Amygdala (tissue), 56 donors: ENCODE results near the gene IFI44L.

ENCODE experiments used
- DNase-seq, 56 donors: peaks; one replicate each; lab custom pipeline; 2025; lab: John Stamatoyannopoulos, UW

The IFI44L gene

DNA sequence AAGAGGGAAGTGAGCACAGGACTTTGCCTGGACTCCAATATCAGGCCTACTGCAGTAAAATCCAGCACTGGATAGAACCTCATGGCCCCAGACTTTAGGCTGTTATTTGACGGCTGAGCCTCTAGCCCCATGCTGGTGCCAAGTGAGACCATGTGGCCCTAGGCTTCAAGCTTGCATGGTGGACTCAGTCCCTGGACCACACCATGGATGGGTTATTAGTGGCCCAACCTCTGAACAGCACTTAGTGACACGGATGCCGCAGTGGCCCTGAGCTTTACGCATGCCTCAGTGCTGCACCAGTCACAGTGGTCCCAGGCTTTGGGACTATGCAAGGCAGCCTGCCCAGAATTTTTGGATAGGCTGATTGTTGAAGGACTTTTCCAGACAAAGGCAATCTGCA is 13.0 kb downstream of the IFI44L start:
- no peak for DNase-seq

GRCh38 chr1:78640462-78640861 is 20.2 kb downstream of the IFI44L start:
- no peak for DNase-seq

DNA sequence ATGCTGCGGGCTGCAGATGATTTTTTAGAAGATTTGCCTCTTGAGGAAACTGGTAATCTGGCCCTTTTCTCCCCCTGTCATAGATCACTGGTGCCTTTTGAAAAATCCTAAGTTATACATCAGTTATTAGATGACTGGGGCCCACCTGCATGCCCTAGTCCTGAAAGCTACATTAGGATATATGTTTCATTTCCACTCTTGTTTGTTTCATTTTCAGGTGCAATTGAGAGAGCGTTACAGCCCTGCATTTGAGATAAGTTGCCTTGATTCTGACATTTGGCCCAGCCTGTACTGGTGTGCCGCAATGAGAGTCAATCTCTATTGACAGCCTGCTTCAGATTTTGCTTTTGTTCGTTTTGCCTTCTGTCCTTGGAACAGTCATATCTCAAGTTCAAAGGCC is 21.3 kb downstream of the IFI44L start:
- no peak for DNase-seq

DNA sequence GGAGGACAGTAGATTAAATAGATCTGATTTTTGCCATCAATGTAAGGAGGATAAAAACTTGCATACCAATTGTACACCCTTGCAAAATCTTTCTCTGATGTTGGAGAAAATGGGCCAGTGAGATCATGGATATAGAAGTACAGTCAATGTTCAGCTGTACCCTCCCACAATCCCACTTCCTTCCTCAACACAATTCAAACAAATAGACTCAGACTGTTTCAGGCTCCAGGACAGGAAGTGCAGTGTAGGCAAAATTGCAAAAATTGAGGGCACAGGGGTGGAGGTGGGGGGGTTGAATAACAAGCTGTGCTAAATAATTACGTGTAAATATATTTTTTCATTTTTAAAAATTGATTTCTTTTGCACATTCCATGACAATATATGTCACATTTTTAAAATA is 25.5 kb downstream of the IFI44L start:
- no peak for DNase-seq

GRCh38 chr1:78647238-78647637 is 27.0 kb downstream of the IFI44L start:
- DNase-seq, result no peak

DNA sequence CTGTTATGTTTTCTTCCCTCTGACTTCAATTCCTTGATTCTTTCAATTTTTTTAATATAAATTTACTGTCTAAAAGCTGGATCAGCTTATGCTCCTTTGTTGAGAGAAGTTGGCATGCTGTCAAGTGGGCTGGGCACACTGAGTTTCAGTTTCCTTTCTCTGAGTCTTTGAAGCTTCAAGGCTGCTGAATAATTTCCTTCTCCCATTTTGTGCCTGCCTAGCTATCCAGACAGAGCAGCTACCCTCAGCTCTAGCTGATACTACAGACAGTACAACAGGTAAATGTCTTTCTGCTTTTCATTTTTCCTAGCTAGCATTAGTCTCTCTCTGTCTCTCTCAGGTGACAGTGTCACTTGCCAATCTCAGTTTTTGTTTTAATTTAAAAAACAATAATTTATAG is 29.4 kb downstream of the IFI44L start, which contains the start of gene IFI44:
Gene IFI44 (plus strand): TSS at position 204 of the 400 bp plus-strand sequence. CDS start 365 bp downstream, outside the sequence.
- peak in 34 of 56 donors; percentile 2 to 82 (median 32) for DNase-seq

DNA sequence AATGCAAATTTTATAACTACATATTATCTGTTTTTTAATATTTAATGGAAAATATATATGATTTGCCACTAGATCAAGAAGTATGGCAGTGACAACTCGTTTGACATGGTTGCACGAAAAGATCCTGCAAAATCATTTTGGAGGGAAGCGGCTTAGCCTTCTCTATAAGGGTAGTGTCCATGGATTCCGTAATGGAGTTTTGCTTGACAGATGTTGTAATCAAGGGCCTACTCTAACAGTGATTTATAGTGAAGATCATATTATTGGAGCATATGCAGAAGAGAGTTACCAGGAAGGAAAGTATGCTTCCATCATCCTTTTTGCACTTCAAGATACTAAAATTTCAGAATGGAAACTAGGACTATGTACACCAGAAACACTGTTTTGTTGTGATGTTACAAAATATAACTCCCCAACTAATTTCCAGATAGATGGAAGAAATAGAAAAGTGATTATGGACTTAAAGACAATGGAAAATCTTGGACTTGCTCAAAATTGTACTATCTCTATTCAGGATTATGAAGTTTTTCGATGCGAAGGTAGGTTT is 29.9 kb downstream of the IFI44L start:
- no peak for DNase-seq

- DNase-seq, result peak in 3 of 56 donors; percentile 2 to 7 (median 3)
Observed at GRCh38 chr1:78651241-78651640, 31.0 kb downstream of the IFI44L start.

GRCh38 chr1:78652019-78652560 is 31.8 kb downstream of the IFI44L start:
- DNase-seq, result no peak

- no peak for DNase-seq
Observed at GRCh38 chr1:78658901-78659300, 38.7 kb downstream of the IFI44L start.

- DNase-seq, result no peak
Observed at GRCh38 chr1:78663923-78664322, 43.7 kb downstream of the IFI44L start.

GRCh38 chr1:78664763-78665162 is 44.5 kb downstream of the IFI44L start:
- no peak for DNase-seq

DNA sequence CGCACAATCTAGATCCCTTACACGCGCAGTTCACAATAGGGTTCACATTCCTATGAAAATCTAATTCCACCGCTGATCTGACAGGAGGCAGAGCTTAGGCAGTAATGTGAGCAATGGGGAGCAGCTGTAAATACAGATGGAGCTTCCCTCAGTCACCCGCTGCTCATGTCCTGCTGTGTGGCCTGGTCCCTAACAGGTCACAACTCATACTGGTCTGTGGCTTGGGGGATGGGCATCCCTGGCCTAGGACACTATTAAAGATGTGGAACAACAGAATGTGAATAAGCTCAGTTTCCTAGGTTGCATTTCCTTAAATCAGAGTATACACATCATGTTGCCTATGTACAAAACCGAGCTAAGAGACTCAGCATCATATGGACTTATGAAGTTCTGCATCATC is 45.6 kb downstream of the IFI44L start:
- no peak for DNase-seq

GRCh38 chr1:78667939-78668338 is 47.7 kb downstream of the IFI44L start:
- no peak for DNase-seq

DNA sequence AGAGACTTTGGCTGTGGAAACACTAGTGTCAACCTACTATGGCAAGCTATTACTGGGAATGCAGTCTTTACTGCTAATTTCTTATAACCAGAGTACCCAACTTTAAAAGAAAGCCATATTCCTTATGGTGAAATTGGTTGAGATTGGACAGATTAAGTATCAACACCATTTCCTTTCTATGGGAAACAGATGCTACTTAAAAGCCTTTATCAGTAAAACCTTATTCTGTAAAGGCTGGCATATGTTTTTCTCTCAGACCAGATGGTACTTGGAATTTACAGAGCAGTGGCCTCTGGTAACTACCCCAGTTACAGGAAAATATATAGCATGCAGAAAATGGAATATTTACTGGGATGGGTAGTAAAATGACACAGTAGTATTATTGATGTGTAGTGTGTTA is 48.2 kb downstream of the IFI44L start:
- DNase-seq, result no peak

GRCh38 chr1:78672428-78672827 is 52.2 kb downstream of the IFI44L start:
- DNase-seq, result no peak

DNA sequence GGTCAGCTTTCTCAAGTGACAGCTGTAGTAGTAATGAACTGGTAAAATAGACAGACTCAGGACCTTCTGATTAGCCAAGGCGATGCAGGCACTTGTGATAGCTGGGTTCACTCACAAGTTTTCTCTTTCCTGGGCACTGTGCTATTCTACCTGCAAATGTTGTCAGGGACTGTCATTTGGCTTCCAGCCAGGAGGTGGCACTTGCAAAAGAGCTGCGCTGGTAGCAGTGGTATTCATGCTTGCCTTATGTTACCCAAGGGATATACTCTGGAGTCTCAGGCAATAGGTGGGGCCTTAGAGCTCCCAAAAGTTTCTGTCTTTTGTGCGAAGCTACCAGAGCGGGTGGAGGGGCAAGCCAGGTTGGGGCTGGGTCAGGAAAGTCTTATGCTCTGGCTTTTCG is 52.9 kb downstream of the IFI44L start:
- no peak for DNase-seq

GRCh38 chr1:78676347-78676982 is 56.2 kb downstream of the IFI44L start:
- peak in 11 of 56 donors; percentile 4 to 82 (median 24) for DNase-seq

- no peak for DNase-seq
Observed at GRCh38 chr1:78676993-78677392, 56.7 kb downstream of the IFI44L start.

DNA sequence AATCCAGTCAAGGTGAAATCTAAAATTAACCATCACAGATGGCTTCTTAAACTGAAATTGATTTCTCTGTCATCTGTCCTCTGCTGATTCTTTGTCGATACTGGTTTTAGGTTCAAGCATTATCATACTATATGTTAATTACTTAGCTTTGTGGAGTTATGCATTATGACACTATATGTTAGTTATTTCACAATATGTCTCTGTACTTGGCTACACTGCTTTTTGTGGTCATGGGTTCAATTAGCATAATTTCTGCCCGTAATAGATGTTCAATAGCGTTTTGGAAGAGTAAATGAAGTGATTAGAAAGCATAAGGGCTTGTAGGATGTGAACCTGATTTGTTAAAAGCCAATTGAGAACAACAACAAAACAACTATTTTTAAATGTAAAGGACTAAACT is 57.5 kb downstream of the IFI44L start:
- no peak for DNase-seq

DNA sequence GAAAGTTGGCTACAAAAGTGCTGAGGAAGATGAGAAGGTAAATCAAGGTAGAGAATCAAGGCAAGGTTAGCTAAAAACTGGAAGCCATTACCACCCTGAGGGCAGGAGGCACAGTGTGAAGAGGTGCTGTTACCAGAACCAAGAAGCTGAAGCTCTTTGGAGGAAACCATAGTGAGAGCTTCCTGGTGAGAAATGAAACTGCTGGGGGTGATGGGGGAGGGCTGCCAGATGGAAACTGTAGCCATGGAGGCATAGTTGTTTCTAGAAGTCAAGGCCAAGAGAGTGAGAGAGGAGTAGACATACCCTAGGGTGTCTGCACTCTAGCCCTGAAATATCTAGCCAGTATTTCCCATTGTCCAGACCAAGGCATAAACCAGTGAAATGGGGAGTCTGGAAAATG is 58.1 kb downstream of the IFI44L start:
- DNase-seq, result no peak

GRCh38 chr1:78681265-78681664 is 61.0 kb downstream of the IFI44L start:
- DNase-seq, result no peak
